Nucleus accumbens (tissue), 56 donors: ENCODE data around the gene SPDYE18.
A peak's percentile ranks its signal among the peaks of the same experiment; 100 is the strongest.
"Not testable (repeated sequence)": the region's sequence is repeated elsewhere in the genome, so short reads cannot be mapped to it uniquely, and the experiment has no call there.

Source experiments
- DNase-seq, 56 donors: peaks; one replicate each; lab custom pipeline; 2025; lab: John Stamatoyannopoulos, UW

The SPDYE18 gene, protein sequence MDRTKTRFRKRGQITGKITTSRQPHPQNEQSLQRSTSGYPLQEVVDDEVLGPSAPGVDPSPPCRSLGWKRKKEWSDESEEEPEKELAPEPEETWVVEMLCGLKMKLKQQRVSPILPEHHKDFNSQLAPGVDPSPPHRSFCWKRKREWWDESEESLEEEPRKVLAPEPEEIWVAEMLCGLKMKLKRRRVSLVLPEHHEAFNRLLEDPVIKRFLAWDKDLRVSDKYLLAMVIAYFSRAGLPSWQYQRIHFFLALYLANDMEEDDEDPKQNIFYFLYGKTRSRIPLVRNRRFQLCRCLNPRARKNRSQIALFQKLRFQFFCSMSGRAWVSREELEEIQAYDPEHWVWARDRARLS

GRCh38 chr7:77062557-77062956, at the start of gene SPDYE18:
TSS of gene SPDYE18 (minus strand) at chr7:77062558. CDS start at chr7:77060512, 2,046 bp downstream.
- DNase-seq = not testable (repeated sequence)

DNA sequence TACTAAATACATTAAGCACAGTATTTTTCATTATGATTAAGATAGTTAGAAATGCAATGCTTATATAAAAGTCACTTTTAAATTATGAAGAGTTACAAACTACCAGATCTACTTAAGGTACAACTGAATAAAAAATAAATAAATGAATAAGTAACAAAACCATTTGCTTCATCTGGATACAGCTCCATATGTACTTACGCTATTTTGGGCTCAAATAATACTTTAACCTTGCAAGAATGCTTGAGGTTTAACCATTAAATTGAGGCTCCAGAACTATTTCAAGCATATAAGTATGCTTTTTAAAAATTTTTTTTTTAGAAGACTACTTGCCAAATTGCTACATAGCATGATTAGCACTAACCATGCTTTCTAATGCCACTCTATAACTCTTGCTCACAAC, 46.0 kb upstream of the SPDYE18 start:
- DNase-seq = not testable (repeated sequence)

GRCh38 chr7:77107659-77108058, 45.3 kb upstream of the SPDYE18 start:
- not testable (repeated sequence) for DNase-seq

- not testable (repeated sequence) for DNase-seq
These were observed 43.5 kb upstream of the SPDYE18 start for GRCh38 chr7:77105904-77106303.

DNA sequence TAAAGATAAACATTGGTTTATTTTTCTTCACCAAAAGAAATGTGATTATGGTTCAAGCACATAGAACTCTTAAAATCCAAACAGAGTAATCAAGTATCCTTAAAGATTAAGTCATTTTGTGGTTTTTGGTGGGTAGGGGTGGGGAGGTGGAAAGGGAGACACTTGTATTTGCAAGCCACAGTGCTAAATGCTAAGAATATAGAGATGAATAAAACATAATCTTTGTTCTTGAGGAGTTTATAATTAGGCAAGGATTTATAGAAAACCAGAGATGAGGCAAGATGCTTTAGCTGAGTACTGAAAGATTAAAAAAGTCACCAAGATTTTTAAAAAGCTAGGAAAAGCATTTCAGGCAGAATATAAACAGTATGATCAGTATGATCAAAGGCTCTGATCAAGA, 40.3 kb upstream of the SPDYE18 start:
- not testable (repeated sequence) for DNase-seq

DNA sequence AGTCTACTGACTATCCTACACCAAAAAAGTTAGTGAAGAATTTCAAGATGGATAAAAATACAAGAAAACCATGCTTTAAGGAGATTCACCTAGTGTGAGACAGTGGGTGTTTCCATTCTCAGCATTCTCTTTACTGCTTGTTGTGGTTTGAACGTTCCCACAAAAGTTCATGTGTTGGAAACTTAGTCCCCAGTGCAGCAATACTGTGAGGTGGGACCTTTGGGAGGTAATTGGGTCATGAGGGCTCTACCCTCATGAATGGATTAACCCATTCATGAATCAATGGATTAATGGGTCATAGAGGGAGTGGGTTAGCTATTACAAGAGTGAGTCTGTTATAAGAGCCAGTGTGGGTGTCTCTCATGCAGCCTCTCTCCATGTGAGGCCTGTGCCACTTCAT, 38.8 kb upstream of the SPDYE18 start:
- not testable (repeated sequence) for DNase-seq

GRCh38 chr7:77100501-77100900, 38.1 kb upstream of the SPDYE18 start:
- not testable (repeated sequence) for DNase-seq

DNA sequence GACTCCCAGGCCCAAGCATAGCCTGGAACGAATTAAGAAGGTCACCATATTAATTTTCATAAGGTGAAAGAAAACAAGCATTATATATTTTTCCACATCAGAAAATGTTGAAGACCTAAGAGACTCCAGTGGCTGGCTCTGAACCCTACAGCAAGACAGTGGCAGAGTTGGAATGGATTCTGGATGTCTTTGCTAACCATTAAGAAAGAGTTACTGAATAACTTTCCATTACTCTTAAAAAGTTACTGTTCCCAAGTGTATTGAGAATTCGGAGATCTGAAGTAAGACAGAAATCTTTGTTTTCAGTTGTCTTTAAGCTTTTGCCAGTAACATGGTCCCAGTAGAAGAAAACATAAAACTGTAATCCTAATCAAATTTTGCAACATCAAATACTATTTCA, 29.9 kb upstream of the SPDYE18 start:
- not testable (repeated sequence) for DNase-seq

- DNase-seq = not testable (repeated sequence)
These were observed 19.8 kb upstream of the SPDYE18 start for GRCh38 chr7:77082192-77082591.

DNA sequence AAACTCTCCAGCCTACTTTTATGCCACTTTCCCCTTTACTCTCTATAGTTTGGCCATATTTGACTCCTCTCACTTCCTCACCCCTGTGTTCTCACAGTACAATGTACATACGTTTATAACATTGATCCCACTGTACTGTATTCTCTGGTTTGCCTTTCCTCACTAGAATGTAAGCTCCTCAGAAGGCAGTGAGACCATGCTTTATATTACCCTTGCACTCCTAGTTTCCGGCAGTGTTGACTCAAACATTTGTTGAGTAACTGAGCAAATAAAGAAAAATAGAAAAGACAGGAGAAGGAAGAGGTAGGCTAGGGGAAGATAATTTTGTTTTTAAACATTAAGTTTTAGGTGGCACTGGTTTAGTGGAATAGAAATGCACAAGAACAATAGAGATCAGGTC, 17.9 kb upstream of the SPDYE18 start:
- DNase-seq = not testable (repeated sequence)

- DNase-seq = not testable (repeated sequence)
These were observed 17.3 kb upstream of the SPDYE18 start for GRCh38 chr7:77079624-77080023.

GRCh38 chr7:77079112-77079511, 16.8 kb upstream of the SPDYE18 start:
- DNase-seq = not testable (repeated sequence)

DNA sequence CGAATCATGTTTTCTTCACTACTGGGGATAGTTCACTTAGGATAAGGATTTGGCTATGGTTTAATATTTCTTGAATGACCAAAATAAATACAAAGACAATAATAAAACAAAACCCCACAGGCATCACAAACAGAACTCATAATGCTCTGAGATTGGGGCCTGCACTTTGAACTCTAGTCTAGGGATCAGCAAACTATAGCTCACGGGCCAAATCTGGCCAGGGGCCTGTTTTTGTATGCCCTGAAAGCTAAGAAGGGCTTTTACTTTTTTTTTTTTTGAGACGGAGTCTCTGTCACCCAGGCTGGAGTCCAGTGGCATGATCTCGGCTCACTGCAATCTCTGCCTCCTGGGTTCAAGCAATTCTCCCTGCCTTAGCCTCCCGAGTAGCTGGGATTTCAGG, 14.7 kb upstream of the SPDYE18 start:
- DNase-seq = not testable (repeated sequence)

GRCh38 chr7:77074786-77075396, 12.5 kb upstream of the SPDYE18 start:
- not testable (repeated sequence) for DNase-seq

- DNase-seq = not testable (repeated sequence)
These were observed 8.8 kb upstream of the SPDYE18 start for GRCh38 chr7:77071108-77071507.

GRCh38 chr7:77065869-77066268, 3.5 kb upstream of the SPDYE18 start:
- not testable (repeated sequence) for DNase-seq

DNA sequence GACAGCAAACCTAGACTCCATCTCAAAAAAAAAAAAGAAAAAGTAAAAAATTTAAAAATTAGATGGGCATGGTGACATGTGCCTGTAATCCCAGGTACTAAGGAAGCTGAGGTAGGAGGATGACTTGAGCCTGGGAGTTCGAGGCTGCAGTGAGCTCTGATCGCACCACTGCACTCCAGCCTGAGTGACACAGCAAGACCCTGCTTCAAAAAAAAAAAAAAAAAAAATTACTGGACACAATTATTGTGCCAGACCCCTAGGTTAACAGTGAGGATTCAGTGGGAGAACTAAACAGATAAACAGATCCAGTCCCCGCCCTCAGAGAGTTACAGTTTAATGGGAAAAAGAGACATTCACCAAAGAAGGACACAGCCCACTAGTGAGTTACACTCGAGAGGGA, 1.4 kb upstream of the SPDYE18 start:
- not testable (repeated sequence) for DNase-seq

DNA sequence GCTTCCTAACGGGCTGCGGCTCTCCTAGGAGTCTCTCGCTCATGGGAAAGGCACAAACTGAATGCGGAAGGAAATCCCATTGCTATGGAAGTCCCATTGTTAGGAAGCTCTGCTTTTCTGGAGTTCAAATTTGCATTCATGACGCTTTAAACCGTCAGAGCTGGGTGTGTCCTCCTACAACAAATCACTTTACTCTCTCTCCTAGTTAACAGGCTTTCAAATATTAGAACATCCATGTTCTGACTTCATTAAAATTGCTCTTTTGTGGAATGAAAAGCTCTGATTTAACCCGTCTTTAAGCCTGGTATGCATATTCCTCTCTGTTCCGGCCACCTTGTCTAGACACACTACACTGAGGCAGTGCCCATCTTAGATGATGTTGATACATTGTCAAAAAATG, 30.1 kb downstream of the SPDYE18 start, which contains the start of gene SPDYE17:
SPDYE17 (minus strand) TSS at position 101 of the 400 bp plus-strand sequence. CDS start 1,791 bp downstream, outside the sequence.
- DNase-seq = not testable (repeated sequence)

DNA sequence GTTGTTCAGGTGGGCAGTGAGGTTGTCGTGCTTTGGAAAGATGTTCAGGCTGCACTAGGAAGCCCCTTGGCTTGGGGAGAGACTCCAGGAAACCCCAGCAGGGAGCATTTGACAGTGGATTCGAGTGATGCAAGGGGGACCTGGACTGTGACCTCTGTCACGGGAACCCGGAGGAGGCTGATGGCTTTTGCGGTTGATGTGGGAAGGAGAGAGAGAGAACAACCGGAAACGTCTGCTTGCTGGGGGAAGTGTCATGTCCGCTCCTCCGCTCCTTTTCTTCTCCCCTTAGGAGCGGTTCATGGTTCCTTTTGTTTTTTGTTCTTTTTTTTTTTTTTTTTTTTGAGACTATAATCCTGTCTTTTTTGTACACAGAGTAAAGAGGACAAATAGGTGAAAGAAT, 36.0 kb downstream of the SPDYE18 start:
- DNase-seq = not testable (repeated sequence)

DNA sequence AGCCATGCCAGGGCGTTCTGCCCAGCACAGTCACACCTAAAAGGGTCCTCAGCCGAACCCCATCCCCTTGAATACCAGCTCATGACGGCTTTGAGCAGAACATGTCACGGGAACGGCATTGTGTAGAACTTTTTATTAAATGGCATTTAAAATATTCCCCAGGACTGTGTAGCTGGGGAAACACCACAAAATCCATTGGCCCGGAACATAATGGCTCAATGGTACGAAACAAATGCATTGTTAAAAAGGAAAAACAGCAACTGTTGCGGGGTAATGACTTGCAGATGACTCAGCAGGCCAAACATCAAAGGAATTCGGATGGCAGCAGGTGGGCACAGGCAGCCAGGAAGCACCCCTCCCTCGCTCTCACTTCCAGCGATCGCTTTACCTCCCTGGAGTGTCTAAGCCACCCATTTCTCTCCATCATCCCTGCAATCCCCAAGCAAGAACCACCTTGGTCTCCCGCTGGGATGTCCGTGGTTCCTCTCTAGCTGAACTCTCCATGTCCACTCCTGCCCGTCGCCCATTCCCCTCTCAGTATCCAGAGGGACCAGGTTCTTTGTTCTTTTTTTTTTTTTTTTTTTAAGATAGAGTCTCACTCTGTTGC, 52.2 kb downstream of the SPDYE18 start:
- DNase-seq = not testable (repeated sequence)

DNA sequence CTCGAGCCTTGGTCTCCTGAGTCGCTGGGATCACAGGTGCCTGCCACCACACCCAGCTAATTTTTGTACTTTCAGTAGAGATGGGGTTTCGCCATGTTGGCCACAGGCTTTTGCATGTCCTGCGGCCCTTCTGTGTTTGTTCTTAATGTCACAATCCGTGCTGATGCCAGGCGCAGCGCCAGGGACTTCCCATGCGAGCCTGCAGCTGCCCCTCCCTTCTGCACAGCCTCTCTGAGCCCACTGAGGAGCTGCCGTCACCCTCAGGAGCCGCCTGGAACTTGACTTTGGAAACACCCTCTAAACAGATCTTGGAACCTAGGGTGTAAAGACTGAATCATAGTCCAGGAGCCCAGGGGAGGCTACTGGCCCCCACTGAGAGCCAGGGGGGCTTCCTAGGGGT, 54.4 kb downstream of the SPDYE18 start:
- DNase-seq = peak in 2 of 56 donors; percentile 17 to 39
